PC-3 (cell line): ENCODE data around the gene PLPP1. TPM values are rescaled to one million over a fixed set of nuclear protein-coding genes. Genes with fewer than 3 reads are reported as not detected.

Experiments
- ATAC-seq: fragments of 200-7000 bp; cut with Tn5 transposase; 2 replicates; pipeline ENCODE4 v1.9.1; 2020; ENCODE audit warnings: mild to moderate bottlenecking, moderate library complexity
- BruUV-seq: library from RNA; stranded (reverse); fragments of 400-500 nt; replicated peaks from 2 replicates; lab custom pipeline; 2021; lab: Mats Ljungman, UMichigan
- CTCF ChIA-PET: fragments of 300-600 bp; sonication (Branson Sonifier 250); formaldehyde crosslinking; loops from one replicate; lab custom pipeline; 2022; ENCODE audit warnings: antibody characterized with exemption; lab: Charles Lee
- POLR2A ChIA-PET: fragments of 300-600 bp; sonication (Branson Sonifier 250); formaldehyde crosslinking; loops from one replicate; lab custom pipeline; 2022; ENCODE audit warnings: antibody characterized with exemption; ENCODE audit not compliant: unreplicated experiment; lab: Charles Lee
- DNase-seq: peaks from one replicate; pipeline ENCODE4 v3.0.0-alpha.2; 2015
- H2AFZ ChIP-seq: fragments of 300-600 bp; sonication (generic); 2 replicates; pipeline ENCODE4 v1.6.0; 2016; ENCODE audit warnings: antibody characterized with exemption, low read length
- H3F3A ChIP-seq: fragments of 300-600 bp; sonication (generic); one replicate; pipeline ENCODE4 v1.6.0; 2017; ENCODE audit warnings: antibody characterized with exemption, low read length, control low read depth, mild to moderate bottlenecking; ENCODE audit not compliant: unreplicated experiment
- H3K27ac ChIP-seq: fragments of 300-600 bp; sonication (generic); 2 replicates; pipeline ENCODE4 v1.5.1; 2016; ENCODE audit warnings: mild to moderate bottlenecking, low read length
- H3K27me3 ChIP-seq: fragments of 300-600 bp; sonication (generic); 2 replicates; pipeline ENCODE4 v1.6.1; 2016; ENCODE audit warnings: low read length, mixed read lengths
- H3K36me3 ChIP-seq: fragments of 300-600 bp; sonication (generic); 2 replicates; pipeline ENCODE4 v1.6.1; 2016; ENCODE audit warnings: low read depth, mixed run types, low read length, mixed read lengths
- H3K4me1 ChIP-seq: fragments of 300-600 bp; sonication (generic); 2 replicates; pipeline ENCODE4 v1.5.1; 2016; ENCODE audit warnings: low read length; ENCODE audit not compliant: insufficient read depth
- H3K4me2 ChIP-seq: fragments of 300-600 bp; sonication (generic); 2 replicates; pipeline ENCODE4 v1.6.0; 2016; ENCODE audit warnings: low read length
- H3K4me3 ChIP-seq: fragments of 300-600 bp; sonication (generic); 2 replicates; pipeline ENCODE4 v1.5.1; 2016; ENCODE audit warnings: mild to moderate bottlenecking, low read length, mixed read lengths
- H3K79me2 ChIP-seq: fragments of 300-600 bp; sonication (generic); 2 replicates; pipeline ENCODE4 v1.6.1; 2017; ENCODE audit warnings: low read length, mixed read lengths
- H3K9ac ChIP-seq: fragments of 300-600 bp; sonication (generic); 2 replicates; pipeline ENCODE4 v1.6.0; 2016; ENCODE audit warnings: mild to moderate bottlenecking, low read length
- H3K9me2 ChIP-seq: fragments of 300-600 bp; sonication (generic); replicated peaks from 2 replicates; pipeline ENCODE4 v1.6.1; 2016; ENCODE audit warnings: mixed run types, low read length, mixed read lengths
- H3K9me3 ChIP-seq: fragments of 300-600 bp; sonication (generic); 2 replicates; pipeline ENCODE4 v1.6.1; 2016; ENCODE audit warnings: low read length, mixed read lengths
- H4K20me1 ChIP-seq: fragments of 300-600 bp; sonication (generic); 2 replicates; pipeline ENCODE4 v1.6.1; 2016; ENCODE audit warnings: low read length, mixed read lengths
- CTCF ChIP-seq: fragments of 300-600 bp; sonication (generic); conservative IDR thresholded peaks from 2 replicates; pipeline ENCODE4 v1.5.1; 2017; ENCODE audit warnings: antibody characterized with exemption, low read depth, mild to moderate bottlenecking, low read length
- EZH2 ChIP-seq: fragments of 300-600 bp; sonication (generic); IDR thresholded peaks from one replicate; pipeline ENCODE4 v1.6.1; 2017; ENCODE audit warnings: antibody characterized with exemption, mild to moderate bottlenecking, low read length; ENCODE audit not compliant: unreplicated experiment
- EZH2phosphoT487 ChIP-seq: fragments of 300-600 bp; sonication (generic); IDR thresholded peaks from 2 replicates; pipeline ENCODE4 v1.6.1; 2018; ENCODE audit warnings: mild to moderate bottlenecking, antibody characterized with exemption, low read length, borderline replicate concordance
- intact Hi-C: fragments of 100-400 bp; cut with micrococcal nuclease; formaldehyde crosslinking; loops from 2 replicates; pipeline ENCODE4 v1.9.0; 2023
- total RNA-seq: library from RNA; depleted of rRNA; stranded (reverse); fragments of >200 nt; gene quantifications from 2 replicates; pipeline ENCODE4 v1.2.3, GENCODE V29; 2014

PLPP1 gene
- total RNA-seq, 1 experiment from 2014 or later: 16.2 TPM

GRCh38 chr5:55541056-55541635 is 6.4 kb upstream of the PLPP1 start:
- TF ChIP-seq CTCF (no peak), EZH2phosphoT487 (no peak), EZH2 (no peak)
- no peak overlapping the region for H2AFZ ChIP-seq
- no peaks in the 10 kb centered on the region for H4K20me1 ChIP-seq
- no peaks in the 10 kb centered on the region for H3K36me3 ChIP-seq
- BruUV-seq: no TSS peak
- intact Hi-C loops: no loop called here
- no peak overlapping the region for H3K9ac ChIP-seq
- POLR2A ChIA-PET: no interaction called here
- no peak for DNase-seq
- no peaks in the 10 kb centered on the region for H3F3A ChIP-seq
- CTCF ChIA-PET: no interaction called here
- ATAC-seq: no peak
- no peak overlapping the region for H3K4me3 ChIP-seq
- no peaks in the 10 kb centered on the region for H3K9me2 ChIP-seq
- H3K27me3 ChIP-seq: no peaks in the 10 kb centered on the region
- no peaks in the 10 kb centered on the region for H3K79me2 ChIP-seq
- H3K9me3 ChIP-seq: no peaks in the 10 kb centered on the region
- no peak overlapping the region for H3K4me2 ChIP-seq
- peaks cover 4% of the 10 kb centered on the region; the same call in 1 of the 2 replicates for H3K4me1 ChIP-seq
- H3K27ac ChIP-seq: no peak overlapping the region

- Histone ChIP-seq H3K79me2 (no peaks in the 10 kb centered on the region), H3K4me2 (no peak overlapping the region), H3K36me3 (no peaks in the 10 kb centered on the region), H3K27ac (no peak overlapping the region), H3K9me3 (no peaks in the 10 kb centered on the region), H2AFZ (peak overlapping the region; percentile 22; the same call in 1 of the 2 replicates), H3K9ac (no peak overlapping the region), H3K4me1 (peaks cover 4% of the 10 kb centered on the region; the same call in 1 of the 2 replicates), H3K27me3 (no peaks in the 10 kb centered on the region), H3K9me2 (no peaks in the 10 kb centered on the region), H3F3A (no peaks in the 10 kb centered on the region), H4K20me1 (no peaks in the 10 kb centered on the region), H3K4me3 (no peak overlapping the region)
- DNase-seq (no peak), ATAC-seq (no peak)
- TF ChIP-seq EZH2 (no peak), CTCF (no peak), EZH2phosphoT487 (no peak)
- ChIA-PET CTCF (no interaction called here), POLR2A (no interaction called here)
- BruUV-seq: no TSS peak
- intact Hi-C loops: no loop called here
Observed at GRCh38 chr5:55540525-55540924, 5.8 kb upstream of the PLPP1 start.

- Histone ChIP-seq H3F3A (no peaks in the 10 kb centered on the region), H3K9me3 (no peaks in the 10 kb centered on the region), H4K20me1 (no peaks in the 10 kb centered on the region), H3K4me1 (peaks cover 4% of the 10 kb centered on the region; the same call in 1 of the 2 replicates), H3K79me2 (no peaks in the 10 kb centered on the region), H3K4me2 (no peak overlapping the region), H3K36me3 (no peaks in the 10 kb centered on the region), H3K9ac (no peak overlapping the region), H3K4me3 (no peak overlapping the region), H3K27me3 (no peaks in the 10 kb centered on the region), H2AFZ (no peak overlapping the region), H3K9me2 (no peaks in the 10 kb centered on the region), H3K27ac (no peak overlapping the region)
- no TSS peak for BruUV-seq
- intact Hi-C loops: no loop called here
- CTCF ChIA-PET: no interaction called here
- POLR2A ChIA-PET: no interaction called here
- DNase-seq: peak; percentile 46
- peak; percentile 53; the same call in 1 of the 2 replicates for ATAC-seq
- TF ChIP-seq EZH2phosphoT487: no peak
- TF ChIP-seq EZH2: no peak
- TF ChIP-seq CTCF: no peak
Observed at GRCh38 chr5:55540024-55540423, 5.3 kb upstream of the PLPP1 start.
